ENCODE data around the gene DZIP1.

DNA sequence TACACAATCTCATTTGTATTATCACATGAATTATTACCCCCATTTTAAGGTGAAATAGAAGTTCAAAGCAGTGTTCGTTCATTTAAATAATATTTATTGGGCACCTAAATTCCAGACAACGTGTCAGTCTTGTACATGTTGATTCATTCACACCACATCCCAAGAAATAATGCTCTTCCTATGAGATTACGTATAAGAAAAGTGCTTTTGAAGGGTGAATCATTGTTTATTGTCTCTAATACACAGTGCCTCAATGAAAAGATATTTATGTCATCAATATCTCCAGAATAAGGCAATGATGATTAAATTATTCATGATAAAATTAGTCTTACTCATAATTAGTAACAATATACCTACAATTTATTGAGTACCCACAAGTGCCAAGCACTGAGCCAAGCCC, 56.4 kb downstream of the DZIP1 start:
- TF ChIP-seq, protein P1, sequence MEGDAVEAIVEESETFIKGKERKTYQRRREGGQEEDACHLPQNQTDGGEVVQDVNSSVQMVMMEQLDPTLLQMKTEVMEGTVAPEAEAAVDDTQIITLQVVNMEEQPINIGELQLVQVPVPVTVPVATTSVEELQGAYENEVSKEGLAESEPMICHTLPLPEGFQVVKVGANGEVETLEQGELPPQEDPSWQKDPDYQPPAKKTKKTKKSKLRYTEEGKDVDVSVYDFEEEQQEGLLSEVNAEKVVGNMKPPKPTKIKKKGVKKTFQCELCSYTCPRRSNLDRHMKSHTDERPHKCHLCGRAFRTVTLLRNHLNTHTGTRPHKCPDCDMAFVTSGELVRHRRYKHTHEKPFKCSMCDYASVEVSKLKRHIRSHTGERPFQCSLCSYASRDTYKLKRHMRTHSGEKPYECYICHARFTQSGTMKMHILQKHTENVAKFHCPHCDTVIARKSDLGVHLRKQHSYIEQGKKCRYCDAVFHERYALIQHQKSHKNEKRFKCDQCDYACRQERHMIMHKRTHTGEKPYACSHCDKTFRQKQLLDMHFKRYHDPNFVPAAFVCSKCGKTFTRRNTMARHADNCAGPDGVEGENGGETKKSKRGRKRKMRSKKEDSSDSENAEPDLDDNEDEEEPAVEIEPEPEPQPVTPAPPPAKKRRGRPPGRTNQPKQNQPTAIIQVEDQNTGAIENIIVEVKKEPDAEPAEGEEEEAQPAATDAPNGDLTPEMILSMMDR (IDR thresholded peaks at IDR 0.05): no peak
- TF ChIP-seq POLR2A (IDR thresholded peaks at IDR 0.05): no peak
